HG03571 (cell line): ENCODE results near the gene GLRX3.
"Not testable (repeated sequence)": the region's sequence is repeated elsewhere in the genome, so short reads cannot be mapped to it uniquely, and the experiment has no call there.

Experiments used
- ATAC-seq: cut with Tn5 transposase; IDR thresholded peaks from one replicate; pipeline ENCODE4 v1.9.1; 2021; ENCODE audit not compliant: unreplicated experiment

Gene GLRX3

DNA sequence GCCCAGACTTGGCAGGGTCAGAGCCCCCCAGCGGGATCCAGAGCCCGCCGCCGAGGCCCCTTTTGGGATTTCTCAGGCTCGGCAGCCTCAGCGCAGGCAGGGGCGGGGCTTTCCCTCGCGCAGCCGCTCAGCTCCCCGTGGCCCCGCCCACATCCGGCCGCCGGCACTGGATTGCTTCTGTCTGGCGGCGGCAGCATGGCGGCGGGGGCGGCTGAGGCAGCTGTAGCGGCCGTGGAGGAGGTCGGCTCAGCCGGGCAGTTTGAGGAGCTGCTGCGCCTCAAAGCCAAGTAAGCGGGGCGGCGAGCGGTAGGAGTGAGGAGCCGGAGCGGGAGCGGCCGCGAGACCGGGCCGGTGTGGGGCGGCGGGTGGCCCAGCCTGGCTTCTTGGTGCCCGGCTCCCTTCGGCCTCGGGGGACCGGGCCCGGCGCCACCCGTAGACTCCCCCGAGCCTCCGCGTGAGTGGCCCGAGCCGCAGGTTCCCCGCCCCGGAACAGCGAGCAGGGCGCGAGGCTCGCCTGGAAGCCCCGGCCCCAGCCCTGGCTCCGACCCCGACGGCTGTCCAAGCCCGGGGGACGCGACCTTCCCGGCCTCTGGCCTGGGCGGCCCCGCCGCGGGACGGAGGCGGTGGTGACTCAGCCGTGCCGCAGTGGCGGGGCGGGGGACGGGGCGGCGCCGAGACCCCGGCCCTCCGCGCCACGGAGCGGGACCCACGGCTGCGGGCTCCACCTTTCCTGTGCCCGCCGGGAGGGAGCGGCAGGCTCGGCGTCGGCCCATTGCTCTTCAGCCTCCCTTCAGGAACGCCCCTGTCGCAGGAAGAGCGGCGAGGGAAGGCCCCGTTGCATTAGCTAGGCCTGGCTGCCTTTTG is at the start of gene GLRX3:
Gene GLRX3, plus strand, starts transcription at position 166 of the 864 bp plus-strand sequence. Its CDS starts 30 bp downstream, at position 196.
- peak; percentile 83 for ATAC-seq

DNA sequence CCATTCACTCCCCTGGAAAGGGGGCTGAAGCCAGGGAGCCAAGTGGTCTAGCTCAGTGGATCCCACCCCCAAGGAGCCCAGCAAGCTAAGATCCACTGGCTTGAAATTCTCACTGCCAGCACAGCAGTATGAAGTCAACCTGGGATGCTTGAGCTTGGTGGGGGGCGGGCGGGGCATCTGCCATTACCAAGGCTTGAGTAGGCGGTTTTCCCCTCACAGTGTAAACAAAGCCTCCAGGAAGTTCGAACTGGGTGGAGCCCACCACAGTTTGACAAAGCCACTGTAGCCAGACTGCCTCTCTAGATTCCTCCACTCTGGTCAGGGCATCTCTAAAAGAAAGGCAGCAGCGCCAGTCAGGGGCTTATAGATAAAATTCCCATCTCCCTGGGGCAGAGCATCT is 45.6 kb upstream of the GLRX3 start:
- ATAC-seq = not testable (repeated sequence)

DNA sequence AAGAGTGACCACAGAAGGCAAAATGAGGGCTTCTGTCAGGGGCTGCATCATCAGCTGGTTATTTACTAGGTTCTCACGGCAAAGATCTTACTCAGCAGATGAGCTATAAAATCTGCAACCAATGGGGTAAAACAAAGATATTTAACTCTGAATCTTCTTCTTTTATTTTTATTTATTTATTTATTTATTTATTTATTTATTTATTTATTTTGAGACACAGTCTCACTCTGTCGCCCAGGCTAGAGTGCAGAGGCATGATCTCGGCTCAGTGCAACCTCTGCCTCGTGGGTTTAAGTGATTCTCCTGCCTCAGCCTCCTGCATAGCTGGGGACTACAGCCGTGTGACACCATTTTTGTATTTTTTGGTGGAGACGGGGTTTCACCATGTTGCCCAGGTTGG is 36.8 kb upstream of the GLRX3 start:
- no peak for ATAC-seq

DNA sequence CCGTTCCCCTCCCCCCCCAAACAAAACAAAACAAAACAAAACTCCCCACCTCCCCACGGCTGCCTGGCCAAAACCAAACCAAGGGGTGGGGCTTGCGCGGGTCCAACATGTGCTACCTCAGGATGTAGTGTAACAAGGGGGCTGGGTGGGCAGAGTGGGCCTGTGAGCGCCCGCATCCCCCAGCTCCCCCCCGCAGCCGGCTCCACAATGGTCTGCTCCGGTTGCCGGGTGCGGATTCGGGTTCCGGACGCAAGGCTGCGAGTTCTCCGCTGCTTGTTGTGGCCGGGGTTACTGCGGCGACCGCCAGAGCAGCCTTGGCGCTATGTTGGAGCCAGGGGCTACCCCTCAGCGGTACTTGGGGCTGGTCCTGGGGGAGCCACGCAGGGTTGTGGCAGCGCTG is 30.5 kb upstream of the GLRX3 start:
- ATAC-seq = no peak

DNA sequence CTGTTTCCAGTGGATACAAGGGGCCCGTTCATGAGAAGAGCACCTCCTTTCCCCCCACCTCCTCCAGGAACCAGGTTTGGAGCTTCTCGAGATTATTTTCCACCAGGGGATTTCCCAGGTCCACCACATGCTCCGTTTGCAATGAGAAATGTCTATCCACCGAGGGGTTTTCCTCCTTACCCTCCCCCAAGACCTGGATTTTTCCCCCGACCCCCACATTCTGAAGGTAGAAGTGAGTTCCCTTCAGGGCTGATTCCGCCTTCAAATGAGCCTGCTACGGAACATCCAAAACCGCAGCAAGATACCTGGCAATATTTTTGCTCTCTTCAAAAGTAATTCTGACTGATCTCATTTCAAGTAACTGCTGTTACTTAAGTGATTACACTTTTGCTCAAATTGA is 28.0 kb upstream of the GLRX3 start:
- not testable (repeated sequence) for ATAC-seq

DNA sequence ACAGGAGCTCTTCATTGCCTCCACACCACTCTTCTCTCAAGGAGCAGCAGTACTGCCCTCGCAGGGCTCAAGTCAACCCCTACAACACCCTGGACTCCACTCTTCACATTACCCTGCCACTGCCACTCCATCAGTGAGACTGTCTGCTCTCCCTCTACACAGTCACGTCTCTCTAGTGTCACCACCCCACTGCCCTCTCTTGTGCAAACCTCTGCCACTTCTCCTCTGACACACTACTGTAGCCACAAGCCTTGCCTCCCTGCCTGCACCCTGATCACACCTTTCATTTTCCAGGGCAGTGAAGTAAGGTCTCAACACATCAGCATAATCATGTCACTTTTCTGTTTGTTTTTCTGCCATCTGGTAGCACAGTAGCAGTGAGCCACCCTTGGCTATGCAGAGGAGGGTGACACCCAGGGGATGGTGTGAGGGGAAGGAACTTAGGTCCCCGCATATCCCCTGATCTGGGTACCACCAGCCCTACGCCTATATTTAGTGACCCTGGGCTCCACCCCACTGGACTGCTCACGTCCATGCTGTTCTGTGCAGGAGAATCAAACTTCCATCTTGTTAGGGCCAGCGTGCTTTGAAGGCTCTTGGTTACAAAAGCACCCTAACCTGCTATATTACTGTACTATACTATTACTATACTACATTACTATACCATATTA is 27.1 kb upstream of the GLRX3 start:
- ATAC-seq = no peak

DNA sequence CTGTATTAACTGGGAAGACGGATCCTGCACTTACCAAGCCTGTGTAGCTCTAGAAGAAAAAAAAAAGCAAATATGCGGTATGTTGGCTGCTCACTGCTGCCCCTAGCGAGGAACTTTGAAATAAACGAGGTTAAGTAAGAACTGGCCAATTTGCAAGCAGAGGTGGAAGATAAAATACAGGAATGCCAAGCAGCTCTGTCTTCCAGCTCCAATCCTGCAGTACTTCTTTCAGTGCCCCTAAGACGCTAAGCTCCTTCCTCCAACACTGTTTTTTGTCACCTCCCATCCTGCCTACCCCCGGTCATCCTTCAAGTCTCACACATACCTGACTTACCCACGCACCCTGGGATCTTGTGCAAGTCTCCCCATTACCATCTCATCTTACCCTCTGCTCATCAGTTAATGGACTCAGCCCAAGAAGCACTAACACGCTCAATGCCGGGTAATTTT is 26.4 kb upstream of the GLRX3 start:
- no peak for ATAC-seq

DNA sequence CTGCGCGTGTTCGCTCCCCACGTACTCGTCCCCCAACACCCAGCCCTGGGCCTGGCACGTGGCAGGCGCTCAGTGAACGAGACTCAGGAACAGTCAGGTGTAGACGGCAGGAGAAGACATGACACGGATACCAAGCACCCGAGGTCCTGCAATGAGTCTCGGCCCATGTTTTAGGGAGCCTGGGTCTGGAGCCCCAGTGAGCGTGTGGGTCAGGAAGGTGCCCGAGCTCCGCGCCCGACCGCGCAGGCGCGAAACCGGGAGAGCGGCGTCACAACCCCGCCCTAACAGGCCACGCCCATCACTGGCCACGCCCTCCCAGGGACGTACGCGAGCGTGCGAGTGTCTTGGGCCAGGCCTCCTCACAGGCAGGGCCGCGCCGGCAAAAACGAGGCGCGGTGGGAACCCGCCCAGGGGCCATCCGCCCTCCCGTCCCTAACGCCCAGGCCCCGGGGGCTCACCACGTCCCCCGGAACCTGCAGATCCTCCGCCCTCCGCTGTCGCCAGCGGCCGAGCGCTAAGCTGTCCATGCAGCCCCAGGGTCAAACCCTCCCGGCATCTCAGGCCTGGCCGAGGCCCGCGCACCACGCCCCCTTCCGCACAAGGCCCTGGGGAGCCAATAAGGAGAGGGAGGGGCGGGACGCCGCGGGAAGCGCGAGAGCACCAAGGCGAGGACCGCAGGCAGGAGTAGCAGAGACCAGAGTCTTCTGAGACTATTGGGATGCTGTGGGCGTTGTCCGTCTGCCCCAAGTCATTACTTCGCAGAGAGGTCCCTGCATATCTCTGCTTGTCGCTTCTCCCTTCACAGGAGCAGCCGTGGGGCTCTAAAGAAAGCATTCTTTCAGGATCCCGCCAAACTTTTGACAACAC is 25.7 kb upstream of the GLRX3 start, which contains the start of gene C10orf143:
Gene C10orf143, minus strand, starts transcription at position 585 of the 867 bp plus-strand sequence. Its CDS starts 58 bp downstream, at position 527.
- peak; percentile 84 for ATAC-seq

DNA sequence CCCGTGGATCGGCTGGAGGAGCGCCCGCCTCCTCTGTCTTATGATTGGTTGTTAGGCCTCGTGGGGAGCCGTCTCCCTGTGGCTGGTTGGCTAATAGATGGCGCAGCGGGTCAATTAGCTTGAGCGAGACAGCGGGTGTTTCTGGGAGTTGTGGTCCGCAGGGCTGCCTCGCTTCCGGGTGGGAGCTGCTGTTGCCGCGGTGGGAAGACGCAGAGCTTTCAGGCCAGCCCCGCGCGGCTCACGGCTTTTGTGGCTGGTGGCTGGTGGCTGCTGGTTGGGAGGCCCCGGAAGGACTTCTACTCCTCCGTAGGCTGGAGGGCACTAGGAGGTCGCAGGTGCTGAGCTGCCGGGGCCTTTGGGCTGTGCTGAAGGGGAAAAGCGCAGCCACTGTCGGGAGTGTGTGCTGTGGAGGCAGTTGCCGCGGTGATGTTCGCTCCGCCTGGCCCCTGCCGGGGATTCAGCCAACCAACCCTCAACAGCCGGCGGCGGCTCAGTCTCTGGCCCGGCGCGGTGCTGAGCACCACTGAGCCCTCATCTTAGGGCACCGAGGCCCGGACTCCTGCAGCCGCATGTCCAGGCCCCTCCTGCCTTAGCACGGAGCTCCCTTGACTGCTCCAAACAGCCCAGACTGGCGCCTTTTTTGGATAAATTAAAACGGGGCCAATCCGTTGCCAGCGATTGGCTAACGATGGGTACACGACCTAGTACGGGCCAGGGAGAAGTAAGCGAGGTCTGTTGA is 24.9 kb upstream of the GLRX3 start:
- peak; percentile 82 for ATAC-seq

DNA sequence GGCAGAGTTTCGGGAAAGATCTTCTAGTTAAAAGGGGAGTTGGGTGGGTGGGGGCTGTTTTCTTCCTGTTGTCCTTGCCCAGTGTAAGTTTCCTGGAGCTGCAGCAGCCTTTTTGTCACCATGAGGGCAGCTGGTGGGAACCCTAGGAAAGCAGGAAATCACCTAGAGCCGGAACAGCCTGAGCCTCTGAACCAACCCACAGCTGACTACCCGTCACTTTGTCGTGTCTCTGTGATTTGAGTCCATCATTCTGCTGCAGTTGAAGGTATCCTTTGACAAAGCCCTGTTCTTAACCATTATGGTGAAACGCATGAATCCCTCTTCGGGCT is 24.4 kb upstream of the GLRX3 start:
- ATAC-seq = no peak

DNA sequence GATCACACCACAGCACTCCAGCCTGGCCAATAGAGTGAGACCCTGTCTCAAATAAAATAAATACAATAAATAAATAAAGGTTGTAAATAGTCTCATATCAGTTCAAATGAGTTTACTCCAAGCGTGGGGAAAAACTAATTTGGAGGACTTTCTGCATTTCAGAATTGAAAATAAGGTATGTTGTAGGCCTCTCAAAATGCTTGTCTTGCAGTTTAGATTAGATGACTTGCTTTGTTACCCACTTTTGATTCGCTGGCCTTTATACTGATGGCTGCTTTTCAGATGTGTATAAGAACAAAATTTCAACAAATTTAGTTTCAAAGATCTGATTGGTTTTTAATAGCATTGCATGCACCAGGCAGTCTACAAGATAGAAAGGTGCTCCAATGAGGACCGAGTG is 23.4 kb upstream of the GLRX3 start:
- ATAC-seq = no peak

DNA sequence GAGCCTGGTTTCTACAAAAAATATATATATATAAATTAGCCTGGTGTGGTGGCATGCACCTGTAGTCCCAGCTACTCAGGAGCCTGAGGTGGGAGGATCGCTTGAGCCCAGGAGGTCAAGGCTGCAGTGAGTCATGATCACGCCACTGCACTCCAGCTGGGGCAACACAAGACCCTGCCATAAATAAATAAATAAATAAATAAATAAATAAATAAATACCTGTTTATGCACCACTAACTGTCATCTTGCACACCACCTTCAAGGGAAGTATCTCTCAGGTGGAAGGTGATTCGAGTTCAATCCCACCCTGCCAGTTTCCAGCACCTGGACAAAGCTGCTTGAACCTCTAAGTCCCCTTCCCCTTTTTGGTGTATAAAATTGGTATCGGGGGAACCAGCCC is 19.2 kb upstream of the GLRX3 start:
- not testable (repeated sequence) for ATAC-seq

DNA sequence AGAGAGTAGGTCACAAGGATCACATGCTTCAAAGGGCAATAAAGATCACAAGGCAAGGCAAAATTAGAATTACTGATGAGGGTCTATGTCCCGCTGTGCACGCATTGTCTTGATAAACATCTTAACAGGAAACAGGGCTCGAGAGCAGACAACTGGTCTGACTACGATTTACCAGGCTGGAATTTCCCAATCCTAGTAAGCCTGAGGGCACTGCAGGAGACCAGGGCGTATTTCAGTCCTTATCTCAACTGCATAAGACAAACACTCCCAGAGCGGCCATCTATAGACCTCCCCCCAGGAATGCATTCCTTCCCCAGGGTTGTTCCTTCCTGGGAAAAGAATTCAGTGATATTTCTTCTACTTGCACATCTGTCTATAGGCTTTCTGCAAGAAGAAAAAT is 18.7 kb upstream of the GLRX3 start:
- ATAC-seq = not testable (repeated sequence)

DNA sequence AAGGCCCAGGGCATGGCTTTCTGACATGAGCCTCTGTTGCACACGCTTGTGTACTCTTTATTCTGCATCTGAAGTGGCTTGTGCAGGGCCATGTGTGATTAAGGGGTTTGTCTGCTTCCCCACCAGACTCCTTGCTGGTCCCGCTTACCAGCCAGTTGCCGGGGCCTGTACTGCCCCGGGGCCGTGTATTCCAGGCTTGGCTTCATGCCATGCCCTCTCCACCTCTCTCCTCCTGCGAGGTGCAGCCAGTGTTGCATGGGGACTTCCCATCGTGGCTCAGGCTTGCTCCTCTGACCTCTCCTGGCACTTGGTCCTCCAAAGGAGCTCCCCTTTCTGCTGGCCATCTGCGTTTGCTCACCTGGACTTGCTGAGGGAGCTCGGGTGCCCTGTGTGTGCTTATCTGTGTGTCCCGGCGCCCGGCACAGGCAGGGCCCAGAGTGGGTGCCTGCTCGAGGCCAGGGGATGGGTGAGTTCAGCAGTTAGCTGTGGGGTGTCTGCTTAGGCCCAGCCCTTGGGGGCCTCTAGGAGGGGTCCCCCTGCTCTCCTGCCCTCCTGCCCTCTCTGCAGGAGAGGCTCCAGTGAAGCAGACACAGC is 14.6 kb upstream of the GLRX3 start:
- ATAC-seq = no peak

DNA sequence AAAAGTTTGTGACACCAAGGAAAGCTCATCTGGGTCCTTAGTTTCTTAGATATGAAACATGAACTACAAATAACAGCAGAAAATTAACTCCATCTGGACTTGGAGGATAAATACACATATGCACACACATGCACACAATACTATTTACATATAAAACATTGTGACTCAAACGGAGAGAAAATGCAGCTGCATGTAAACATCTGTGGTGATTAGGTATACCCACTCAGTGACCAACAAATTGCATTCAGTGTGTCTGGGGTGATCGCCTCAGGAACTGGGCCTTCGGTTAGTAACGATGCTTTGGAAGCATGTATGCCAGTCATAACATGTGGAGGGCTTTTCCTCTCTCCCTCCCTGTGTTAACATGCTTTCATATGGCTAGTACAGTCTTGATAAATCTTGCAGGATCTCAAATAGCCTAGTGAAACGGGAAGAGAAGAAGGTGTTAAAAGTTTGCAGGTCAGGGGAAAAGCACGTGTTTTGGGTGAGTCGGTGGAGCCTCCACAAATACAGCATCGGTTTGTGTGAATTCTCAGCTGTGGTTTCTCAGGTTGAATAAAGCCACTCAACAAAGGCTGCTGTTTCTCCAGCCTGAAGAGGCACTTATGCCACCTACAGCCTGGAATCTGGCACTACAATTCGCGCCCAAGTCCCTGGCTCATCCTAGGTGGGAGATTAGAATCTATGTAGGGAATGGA is 8.7 kb upstream of the GLRX3 start:
- ATAC-seq = peak; percentile 95

DNA sequence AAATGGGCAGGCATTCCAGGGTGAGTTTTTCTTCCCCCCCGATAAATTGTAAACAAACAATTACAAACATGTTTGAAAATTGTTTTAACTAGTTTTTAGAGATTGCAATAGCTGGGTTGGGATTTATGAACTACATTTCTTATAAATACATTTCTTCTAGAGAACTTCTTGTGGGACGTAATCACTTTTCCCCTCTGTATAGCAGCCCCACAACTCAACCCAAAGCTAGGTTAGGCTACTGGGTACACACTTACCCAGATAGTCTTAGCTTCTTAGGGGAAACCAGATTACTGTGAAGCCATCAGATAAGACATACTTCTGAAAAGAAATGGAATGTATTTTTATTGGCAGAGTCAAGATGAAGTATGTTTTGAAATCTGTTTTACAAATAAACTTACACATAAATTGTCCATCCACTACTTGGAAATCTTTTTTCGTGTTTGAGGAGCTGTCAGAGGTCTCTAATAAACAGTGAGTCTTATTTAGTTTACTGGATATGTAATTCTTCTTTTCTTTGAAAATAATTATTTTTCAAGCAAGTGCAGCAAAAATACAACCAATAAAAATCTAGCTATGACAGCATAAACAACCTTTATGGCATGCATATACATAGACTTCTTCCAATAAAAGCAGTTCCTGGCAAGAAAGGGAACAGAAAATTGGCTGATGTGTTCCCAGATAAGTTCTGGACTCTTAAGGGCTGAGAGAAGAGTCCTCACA is 8.0 kb upstream of the GLRX3 start:
- no peak for ATAC-seq

DNA sequence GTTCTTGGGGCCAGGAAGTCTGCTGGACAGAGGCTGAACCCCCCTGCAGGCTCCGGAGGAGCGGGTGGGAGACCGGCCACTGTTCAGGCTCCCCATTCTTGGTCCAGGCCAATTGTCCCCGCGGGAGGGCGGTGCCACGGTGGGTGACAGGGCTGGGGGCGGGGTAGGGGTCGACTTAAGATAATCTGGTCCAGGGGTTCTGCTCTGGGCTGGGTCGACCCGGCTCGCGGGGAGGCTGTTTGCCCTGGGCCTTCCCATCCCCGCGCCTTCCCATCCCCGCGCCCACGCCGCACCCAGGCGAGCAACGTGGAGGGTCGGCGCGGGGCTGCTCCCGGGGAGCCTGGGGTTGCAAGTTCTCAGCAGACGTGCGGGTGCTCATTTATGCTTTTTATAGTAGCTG is 7.3 kb upstream of the GLRX3 start:
- no peak for ATAC-seq

DNA sequence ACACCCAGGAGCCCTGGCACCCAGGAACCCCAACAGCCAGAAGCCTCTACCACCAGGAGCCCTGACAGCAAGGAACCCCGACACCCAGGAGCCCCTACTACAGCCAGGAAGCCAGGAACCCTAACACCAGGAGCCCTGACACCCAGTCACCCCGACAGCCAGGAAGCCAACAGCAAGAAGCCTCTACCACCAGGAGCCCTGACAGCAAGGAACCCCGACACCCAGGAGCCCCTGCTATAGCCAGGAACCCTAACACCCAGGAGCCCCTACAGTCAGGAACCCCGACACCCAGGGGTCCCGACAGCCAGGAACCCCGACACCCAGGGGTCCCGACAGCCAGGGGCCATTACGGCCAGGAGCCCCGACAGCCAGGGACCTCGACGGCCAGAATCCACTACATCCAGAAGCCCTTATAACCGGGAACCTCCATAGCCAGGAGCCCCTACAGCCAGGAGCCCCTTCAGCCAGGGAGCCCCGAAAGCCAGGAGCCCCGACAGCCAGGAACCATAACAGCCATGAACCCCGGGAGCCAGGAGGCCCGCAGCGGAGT is 440 bp upstream of the GLRX3 start:
- no peak for ATAC-seq

DNA sequence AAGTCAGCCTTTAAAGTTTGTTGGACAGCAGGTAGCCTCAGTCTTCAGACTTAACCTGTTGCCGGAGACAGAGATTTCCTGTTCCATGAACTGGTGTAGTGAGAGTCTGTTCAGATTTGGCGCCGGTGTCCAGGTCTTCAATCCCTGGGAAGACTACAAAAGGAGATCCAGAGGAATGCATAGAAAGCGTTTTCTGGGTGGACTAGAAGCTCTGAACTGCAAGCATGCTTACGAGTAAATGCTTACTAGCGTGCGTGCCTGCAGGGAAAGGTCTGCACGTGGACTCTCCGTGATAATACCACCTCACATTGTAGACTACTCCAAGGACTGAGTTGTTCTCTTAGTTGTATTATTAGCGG is 878 bp downstream of the GLRX3 start:
- no peak for ATAC-seq
